Adrenal gland (tissue), 5 donors: ENCODE results near the gene LAPTM4A.

ENCODE experiments used
- POLR2A ChIP-seq, 2 donors: fragments of 450-650 bp; IDR thresholded peaks; one replicate each; pipeline ENCODE4 v1.6.1; 2017; ENCODE audit warnings: antibody characterized with exemption in 2 of 2, mild to moderate bottlenecking in 2 of 2, moderate library complexity in 1 of 2
- TF ChIP-seq, protein P1 (sequence below), 6 experiments: fragments of 450-650 bp in 4 of 6; fragments of 200-600 bp in 2 of 6; sonication (generic) in 1 of 6; IDR thresholded peaks; 1 replicate in 5 of 6; 2 replicates in 1 of 6; pipeline versions ENCODE4 v1.5.1 to v1.8.0; 2016 to 2021; ENCODE audit warnings: antibody characterized with exemption in 6 of 6, mild to moderate bottlenecking in 2 of 6, moderate library complexity in 1 of 6
- donor health status: DM: no; HTN: no; CAD: no.

GRCh38 chr2:20067992-20068584, 16.7 kb upstream of the LAPTM4A start:
- no peak for TF ChIP-seq POLR2A (IDR thresholded peaks at IDR 0.05)
- TF ChIP-seq, protein P1, sequence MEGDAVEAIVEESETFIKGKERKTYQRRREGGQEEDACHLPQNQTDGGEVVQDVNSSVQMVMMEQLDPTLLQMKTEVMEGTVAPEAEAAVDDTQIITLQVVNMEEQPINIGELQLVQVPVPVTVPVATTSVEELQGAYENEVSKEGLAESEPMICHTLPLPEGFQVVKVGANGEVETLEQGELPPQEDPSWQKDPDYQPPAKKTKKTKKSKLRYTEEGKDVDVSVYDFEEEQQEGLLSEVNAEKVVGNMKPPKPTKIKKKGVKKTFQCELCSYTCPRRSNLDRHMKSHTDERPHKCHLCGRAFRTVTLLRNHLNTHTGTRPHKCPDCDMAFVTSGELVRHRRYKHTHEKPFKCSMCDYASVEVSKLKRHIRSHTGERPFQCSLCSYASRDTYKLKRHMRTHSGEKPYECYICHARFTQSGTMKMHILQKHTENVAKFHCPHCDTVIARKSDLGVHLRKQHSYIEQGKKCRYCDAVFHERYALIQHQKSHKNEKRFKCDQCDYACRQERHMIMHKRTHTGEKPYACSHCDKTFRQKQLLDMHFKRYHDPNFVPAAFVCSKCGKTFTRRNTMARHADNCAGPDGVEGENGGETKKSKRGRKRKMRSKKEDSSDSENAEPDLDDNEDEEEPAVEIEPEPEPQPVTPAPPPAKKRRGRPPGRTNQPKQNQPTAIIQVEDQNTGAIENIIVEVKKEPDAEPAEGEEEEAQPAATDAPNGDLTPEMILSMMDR (IDR thresholded peaks at IDR 0.05), result no peak
